Gastroesophageal sphincter (tissue), 3 donors: Measurements from ENCODE around the gene ZNF620.

Experiments
- CTCF ChIP-seq, 4 experiments: fragments of 200-600 bp in 2 of 4; fragments of 450-650 bp in 2 of 4; sonication (generic) in 1 of 4; IDR thresholded peaks; one replicate each; pipeline ENCODE4 v1.5.1; 2017 to 2019; ENCODE audit warnings: antibody characterized with exemption in 4 of 4, mild to moderate bottlenecking in 2 of 4, moderate library complexity in 2 of 4
- EP300 ChIP-seq: sonication (generic); formaldehyde crosslinking; IDR thresholded peaks from one replicate; pipeline ENCODE4 v1.6.1; 2017; ENCODE audit warnings: antibody characterized with exemption, mild to moderate bottlenecking
- POLR2A ChIP-seq, 2 donors: fragments of 450-650 bp; IDR thresholded peaks; one replicate each; pipeline ENCODE4 v1.6.1; 2017; ENCODE audit warnings: antibody characterized with exemption in 2 of 2, mild to moderate bottlenecking in 2 of 2, moderate library complexity in 1 of 2
- POLR2AphosphoS5 ChIP-seq: sonication (generic); formaldehyde crosslinking; IDR thresholded peaks from one replicate; pipeline ENCODE4 v1.6.1; 2017; ENCODE audit warnings: antibody characterized with exemption

- TF ChIP-seq POLR2AphosphoS5 (peak; percentile 93), POLR2A (IDR thresholded peaks at IDR 0.05) (peak; percentile 83 to 92), CTCF (IDR thresholded peaks at IDR 0.05) (peak in 1 of 4 experiments; percentile 40), EP300 (no peak)
Observed at GRCh38 chr3:40524568-40525285, 18.9 kb downstream of the ZNF620 start, which contains the start of gene ZNF621.
